Measurements from ENCODE around the gene BANP.

- no peak for TF ChIP-seq CTCF (IDR thresholded peaks at IDR 0.05)
- no peak for TF ChIP-seq POLR2A (IDR thresholded peaks at IDR 0.05)
Observed at GRCh38 chr16:88066680-88067529, 115.7 kb downstream of the BANP start.
